H9 (cell line): ENCODE measurements around the gene MESD. TPM values are rescaled to one million over a fixed set of nuclear protein-coding genes. Genes with fewer than 3 reads are reported as not detected.

Experiments used
- DNase-seq: peaks from one replicate; pipeline ENCODE4 v3.0.0-alpha.2; 2017
- H2AFZ ChIP-seq: one replicate; pipeline ENCODE4 v1.6.1; 2013; ENCODE audit warnings: mild to moderate bottlenecking, low read length, control low read depth, moderate library complexity
- H2AK5ac ChIP-seq: 2 replicates; pipeline ENCODE4 v1.6.1; 2013; ENCODE audit warnings: low read length, control low read depth, mixed read lengths; ENCODE audit not compliant: insufficient read length
- H2BK120ac ChIP-seq: one replicate; pipeline ENCODE4 v1.6.1; 2013; ENCODE audit warnings: low read depth, mild to moderate bottlenecking, low read length, control low read depth, inconsistent platforms; ENCODE audit not compliant: poor library complexity, severe bottlenecking
- H2BK12ac ChIP-seq: 2 replicates; pipeline ENCODE4 v1.6.1; 2013; ENCODE audit warnings: low read length, control low read depth, mixed read lengths, low read depth; ENCODE audit not compliant: insufficient read length
- H2BK15ac ChIP-seq: 2 replicates; pipeline ENCODE4 v1.6.1; 2013; ENCODE audit warnings: low read depth, low read length, control low read depth
- H2BK20ac ChIP-seq: one replicate; pipeline ENCODE4 v1.6.1; 2013; ENCODE audit warnings: low read depth, mild to moderate bottlenecking, low read length, control low read depth, inconsistent platforms; ENCODE audit not compliant: poor library complexity, severe bottlenecking
- H2BK5ac ChIP-seq: 2 replicates; pipeline ENCODE4 v1.6.1; 2013; ENCODE audit warnings: low read length, control low read depth, mixed read lengths; ENCODE audit not compliant: insufficient read length
- H3K14ac ChIP-seq: 2 replicates; pipeline ENCODE4 v1.6.1; 2013; ENCODE audit warnings: low read length, control low read depth; ENCODE audit not compliant: insufficient read depth
- H3K18ac ChIP-seq: 2 replicates; pipeline ENCODE4 v1.6.1; 2013; ENCODE audit warnings: low read depth, mild to moderate bottlenecking, mixed read lengths, low read length, control low read depth; ENCODE audit not compliant: insufficient read length
- H3K23ac ChIP-seq: 2 replicates; pipeline ENCODE4 v1.6.1; 2013; ENCODE audit warnings: low read length, control low read depth, mixed read lengths, low read depth; ENCODE audit not compliant: insufficient read length
- H3K23me2 ChIP-seq: 2 replicates; pipeline ENCODE4 v1.6.1; 2013; ENCODE audit warnings: low read depth, mild to moderate bottlenecking, mixed read lengths, low read length, control low read depth; ENCODE audit not compliant: insufficient read length, poor library complexity, severe bottlenecking
- H3K27ac ChIP-seq: 2 replicates; pipeline ENCODE4 v1.5.1; 2013; ENCODE audit warnings: low read length, control low read depth, mixed read lengths, low read depth; ENCODE audit not compliant: insufficient read length
- H3K27me3 ChIP-seq: 2 replicates; pipeline ENCODE4 v1.6.1; 2013; ENCODE audit warnings: low read length, control low read depth, inconsistent platforms; ENCODE audit not compliant: insufficient read depth
- H3K4ac ChIP-seq: 2 replicates; pipeline ENCODE4 v1.6.1; 2013; ENCODE audit warnings: low read depth, mild to moderate bottlenecking, control low read depth, inconsistent platforms, low read length, moderate library complexity
- H3K4me1 ChIP-seq: 2 replicates; pipeline ENCODE4 v1.6.1; 2013; ENCODE audit warnings: low read length, control low read depth, inconsistent platforms; ENCODE audit not compliant: insufficient read depth
- H3K4me2 ChIP-seq: 2 replicates; pipeline ENCODE4 v1.6.1; 2013; ENCODE audit warnings: low read length, control low read depth, mixed read lengths; ENCODE audit not compliant: insufficient read length, insufficient read depth
- H3K56ac ChIP-seq: 2 replicates; pipeline ENCODE4 v1.6.1; 2013; ENCODE audit warnings: low read depth, mild to moderate bottlenecking, mixed read lengths, low read length, control low read depth; ENCODE audit not compliant: insufficient read length
- H3K79me1 ChIP-seq: 2 replicates; pipeline ENCODE4 v1.6.1; 2013; ENCODE audit warnings: low read depth, mild to moderate bottlenecking, moderate library complexity, low read length, control low read depth, inconsistent platforms; ENCODE audit not compliant: insufficient read depth, poor library complexity, severe bottlenecking
- H3K79me2 ChIP-seq: 2 replicates; pipeline ENCODE4 v1.6.1; 2013; ENCODE audit warnings: low read length, control low read depth, inconsistent platforms; ENCODE audit not compliant: insufficient read depth
- H3K9ac ChIP-seq: 2 replicates; pipeline ENCODE4 v1.6.1; 2013; ENCODE audit warnings: low read length, control low read depth, mixed read lengths; ENCODE audit not compliant: insufficient read length; ENCODE audit errors: extremely low read depth
- H3K9me3 ChIP-seq: one replicate; pipeline ENCODE4 v1.6.1; 2013; ENCODE audit warnings: low read depth, low read length, inconsistent platforms; ENCODE audit not compliant: control insufficient read depth
- H3T11ph ChIP-seq: one replicate; pipeline ENCODE4 v1.6.1; 2013; ENCODE audit warnings: mild to moderate bottlenecking, low read length, control low read depth, inconsistent platforms
- H4K20me1 ChIP-seq: one replicate; pipeline ENCODE4 v1.6.1; 2013; ENCODE audit not compliant: control insufficient read depth, insufficient read length, insufficient read depth
- H4K5ac ChIP-seq: 2 replicates; pipeline ENCODE4 v1.6.1; 2013; ENCODE audit warnings: low read depth, mild to moderate bottlenecking, mixed read lengths, low read length, control low read depth; ENCODE audit not compliant: insufficient read length
- H4K8ac ChIP-seq: replicated peaks from 2 replicates; pipeline ENCODE4 v1.6.1; 2013; ENCODE audit warnings: low read length, control low read depth, mixed read lengths, low read depth; ENCODE audit not compliant: insufficient read length
- H4K91ac ChIP-seq: 2 replicates; pipeline ENCODE4 v1.6.1; 2013; ENCODE audit warnings: low read depth, mild to moderate bottlenecking, moderate library complexity, mixed read lengths, low read length, control low read depth; ENCODE audit not compliant: insufficient read length
- H3K27ac Mint-ChIP-seq, 3 experiments: 2 replicates in 2 of 3; 3 replicates in 1 of 3; pipeline ENCODE4 v1.8.0; 2020 to 2021; ENCODE audit warnings: mixed read lengths in 3 of 3, mild to moderate bottlenecking in 1 of 3, moderate library complexity in 1 of 3
- H3K27me3 Mint-ChIP-seq: 2 replicates; pipeline ENCODE4 v1.8.0; 2021; ENCODE audit warnings: low read depth, mild to moderate bottlenecking, moderate library complexity, mixed read lengths
- H3K36me3 Mint-ChIP-seq, 3 experiments: 2 replicates in 2 of 3; 3 replicates in 1 of 3; pipeline ENCODE4 v1.8.0; 2020 to 2021; ENCODE audit warnings: low read depth in 3 of 3, mixed read lengths in 3 of 3; ENCODE audit not compliant: insufficient read depth in 1 of 3
- H3K4me1 Mint-ChIP-seq, 2 experiments: 2 replicates each; pipeline ENCODE4 v1.8.0; 2020; ENCODE audit warnings: mixed read lengths in 2 of 2
- H3K4me3 Mint-ChIP-seq, 2 experiments: 2 replicates in 1 of 2; 3 replicates in 1 of 2; pipeline ENCODE4 v1.8.0; 2020 to 2021; ENCODE audit warnings: mild to moderate bottlenecking in 2 of 2, mixed read lengths in 2 of 2, moderate library complexity in 1 of 2
- H3K9me3 Mint-ChIP-seq, 2 experiments: 2 replicates in 1 of 2; 3 replicates in 1 of 2; pipeline ENCODE4 v1.8.0; 2020; ENCODE audit warnings: mild to moderate bottlenecking in 2 of 2, mixed read lengths in 2 of 2, moderate library complexity in 1 of 2
- CTCF ChIP-seq: fragments of 200-600 bp; sonication (generic); conservative IDR thresholded peaks from 3 replicates; pipeline ENCODE4 v1.8.0; 2021; ENCODE audit warnings: antibody characterized with exemption, mild to moderate bottlenecking
- WGBS: extraction: QIAGEN DNeasy Blood & Tissue Kit; methylation state at CpG from one replicate; pipeline ENCODE4 v1.1.7; 2013; ENCODE audit warnings: missing lambda C conversion rate, low lambda C conversion rate, mixed read lengths; ENCODE audit not compliant: insufficient read length; ENCODE audit errors: extremely low coverage; 5-methylcytosine and 5-hydroxymethylcytosine counted together
- total RNA-seq: library from RNA; stranded (reverse); gene quantifications from 2 replicates; pipeline ENCODE4 v1.2.1, GENCODE V29; 2021

Gene MESD
- total RNA-seq, 1 experiment from 2014 or later, result 29.1 TPM

- TF ChIP-seq CTCF, result no peak
- H3K79me1 ChIP-seq, result no peaks in the 10 kb centered on the region
- Mint-ChIP-seq H3K27ac (no peak overlapping the region), H3K4me3 (no peak overlapping the region), H3K36me3 (no peaks in the 10 kb centered on the region), H3K9me3 (no peaks in the 10 kb centered on the region), H3K4me1 (peaks cover 0 to 7% of the 10 kb centered on the region in 2 experiments; a peak in 2 of 4 replicates), H3K27me3 (no peaks in the 10 kb centered on the region; the same call in 1 of the 2 replicates)
- H3K9me3 ChIP-seq, result no peaks in the 10 kb centered on the region
- no peak overlapping the region for H4K91ac ChIP-seq
- no peak for DNase-seq
- H3T11ph ChIP-seq, result no peak overlapping the region
- no peak overlapping the region for H2BK20ac ChIP-seq
- no peak overlapping the region for H3K4ac ChIP-seq
- no peak overlapping the region for H3K23ac ChIP-seq
- no peak overlapping the region for H3K18ac ChIP-seq
- H2BK12ac ChIP-seq, result no peak overlapping the region
- H3K27ac ChIP-seq, result no peak overlapping the region
- H3K56ac ChIP-seq, result no peak overlapping the region
- H3K4me2 ChIP-seq, result no peak overlapping the region
- H2BK5ac ChIP-seq, result no peak overlapping the region
- no peak overlapping the region for H3K14ac ChIP-seq
- no peak overlapping the region for H4K8ac ChIP-seq
- no peaks in the 10 kb centered on the region for H3K4me1 ChIP-seq
- no peak overlapping the region for H4K5ac ChIP-seq
- no peaks in the 10 kb centered on the region for H4K20me1 ChIP-seq
- no peak overlapping the region for H2BK15ac ChIP-seq
- no peak overlapping the region for H2AFZ ChIP-seq
- WGBS, result no CpG with 5 or more reads among the region's 2 CpGs
- no peak overlapping the region for H2BK120ac ChIP-seq
- no peaks in the 10 kb centered on the region for H3K79me2 ChIP-seq
- H3K9ac ChIP-seq, result no peak overlapping the region
- H3K23me2 ChIP-seq, result no peaks in the 10 kb centered on the region
- no peaks in the 10 kb centered on the region for H3K27me3 ChIP-seq
- H2AK5ac ChIP-seq, result no peak overlapping the region
These were observed 23.0 kb upstream of the MESD start for GRCh38 chr15:81012588-81012987.
